Panc1 (cell line): ENCODE results near the gene CHRND. TPM values are rescaled to one million over a fixed set of nuclear protein-coding genes. Genes with fewer than 3 reads are reported as not detected.

ENCODE experiments used
- ATAC-seq: fragments of 200-7000 bp; cut with Tn5 transposase; 2 replicates; pipeline ENCODE4 v1.9.1; 2020; ENCODE audit warnings: mild to moderate bottlenecking, moderate library complexity
- BruUV-seq: library from RNA; stranded (reverse); fragments of 400-500 nt; replicated peaks from 2 replicates; lab custom pipeline; 2021; lab: Mats Ljungman, UMichigan
- CTCF ChIA-PET: fragments of 300-600 bp; sonication (Branson Sonifier 250); formaldehyde crosslinking; loops from one replicate; lab custom pipeline; 2022; ENCODE audit warnings: antibody characterized with exemption; lab: Charles Lee
- POLR2A ChIA-PET: fragments of 300-600 bp; sonication (Branson Sonifier 250); formaldehyde crosslinking; loops from one replicate; lab custom pipeline; 2022; ENCODE audit warnings: antibody characterized with exemption; lab: Charles Lee
- DNase-seq: peaks from one replicate; pipeline ENCODE4 v3.0.0-alpha.2; 2010; ENCODE audit warnings: low read depth, low spot score
- H3K27ac ChIP-seq: 2 replicates; pipeline ENCODE4 v1.5.1; 2011; ENCODE audit warnings: mild to moderate bottlenecking, low read length, inconsistent platforms
- H3K27me3 ChIP-seq: fragments of 200-500 bp; sonication (Bioruptor generic); 2 replicates; pipeline ENCODE4 v1.6.0; 2014; ENCODE audit warnings: low read length, inconsistent platforms; ENCODE audit not compliant: control insufficient read depth, insufficient read depth
- H3K36me3 ChIP-seq: fragments of 200-500 bp; sonication (Bioruptor generic); 2 replicates; pipeline ENCODE4 v1.5.1; 2014; ENCODE audit warnings: inconsistent platforms, mild to moderate bottlenecking, low read length, moderate library complexity; ENCODE audit not compliant: control insufficient read depth, insufficient read depth
- H3K4me1 ChIP-seq: 2 replicates; pipeline ENCODE4 v1.5.1; 2011; ENCODE audit warnings: inconsistent platforms, mild to moderate bottlenecking, low read length, moderate library complexity; ENCODE audit not compliant: control insufficient read depth, insufficient read depth
- H3K4me3 ChIP-seq, 2 experiments: 2 replicates each; pipeline ENCODE4 v1.5.1; 2011 to 2012; ENCODE audit warnings: low read depth in 2 of 2, low read length in 2 of 2, mild to moderate bottlenecking in 2 of 2, inconsistent platforms in 1 of 2, moderate library complexity in 1 of 2
- H3K9me3 ChIP-seq: fragments of 200-500 bp; sonication (Bioruptor generic); 2 replicates; pipeline ENCODE4 v1.5.1; 2014; ENCODE audit warnings: low read depth, mild to moderate bottlenecking, inconsistent platforms, low read length, moderate library complexity; ENCODE audit not compliant: control insufficient read depth, insufficient read depth
- POLR2AphosphoS5 ChIP-seq: IDR thresholded peaks from 2 replicates; pipeline ENCODE4 v1.6.1; 2012; ENCODE audit warnings: mild to moderate bottlenecking, low read depth, low read length, moderate library complexity
- SIN3A ChIP-seq: IDR thresholded peaks from 2 replicates; pipeline ENCODE4 v1.6.1; 2012; ENCODE audit warnings: low read depth, mild to moderate bottlenecking, low read length, moderate library complexity, borderline replicate concordance; ENCODE audit not compliant: insufficient read depth
- TCF7L2 ChIP-seq: IDR thresholded peaks from 2 replicates; pipeline ENCODE4 v1.6.1; 2011; ENCODE audit warnings: mild to moderate bottlenecking, low read depth, low read length, inconsistent platforms
- in situ Hi-C: cut with HindIII; loops from 2 replicates; pipeline ENCODE4 v1.10.0; 2016; ENCODE audit warnings: low sequenced_read_pairs, low pct_unique_long_range_greater_than_20kb
- intact Hi-C: fragments of 100-400 bp; cut with micrococcal nuclease; formaldehyde crosslinking; loops from one replicate; pipeline ENCODE4 v1.10.0; 2022; ENCODE audit not compliant: unreplicated experiment
- total RNA-seq: library from RNA; stranded (reverse); gene quantifications from one replicate; pipeline ENCODE4 v1.2.1, GENCODE V29; 2021; ENCODE audit not compliant: unreplicated experiment
- TF ChIP-seq, protein P1 (sequence below): fragments of 450-650 bp; IDR thresholded peaks from 2 replicates; pipeline ENCODE4 v1.5.1; 2017; ENCODE audit warnings: mild to moderate bottlenecking
- TF ChIP-seq, protein P2 (sequence below), 2 experiments: IDR thresholded peaks; 2 replicates each; pipeline ENCODE4 v1.6.1; 2011 to 2012; ENCODE audit warnings: low read depth in 2 of 2, control low read depth in 1 of 2, low read length in 1 of 2, mild to moderate bottlenecking in 1 of 2, moderate library complexity in 1 of 2; ENCODE audit not compliant: insufficient read depth in 1 of 2

The CHRND gene
- total RNA-seq, 1 experiment from 2014 or later = not detected

DNA sequence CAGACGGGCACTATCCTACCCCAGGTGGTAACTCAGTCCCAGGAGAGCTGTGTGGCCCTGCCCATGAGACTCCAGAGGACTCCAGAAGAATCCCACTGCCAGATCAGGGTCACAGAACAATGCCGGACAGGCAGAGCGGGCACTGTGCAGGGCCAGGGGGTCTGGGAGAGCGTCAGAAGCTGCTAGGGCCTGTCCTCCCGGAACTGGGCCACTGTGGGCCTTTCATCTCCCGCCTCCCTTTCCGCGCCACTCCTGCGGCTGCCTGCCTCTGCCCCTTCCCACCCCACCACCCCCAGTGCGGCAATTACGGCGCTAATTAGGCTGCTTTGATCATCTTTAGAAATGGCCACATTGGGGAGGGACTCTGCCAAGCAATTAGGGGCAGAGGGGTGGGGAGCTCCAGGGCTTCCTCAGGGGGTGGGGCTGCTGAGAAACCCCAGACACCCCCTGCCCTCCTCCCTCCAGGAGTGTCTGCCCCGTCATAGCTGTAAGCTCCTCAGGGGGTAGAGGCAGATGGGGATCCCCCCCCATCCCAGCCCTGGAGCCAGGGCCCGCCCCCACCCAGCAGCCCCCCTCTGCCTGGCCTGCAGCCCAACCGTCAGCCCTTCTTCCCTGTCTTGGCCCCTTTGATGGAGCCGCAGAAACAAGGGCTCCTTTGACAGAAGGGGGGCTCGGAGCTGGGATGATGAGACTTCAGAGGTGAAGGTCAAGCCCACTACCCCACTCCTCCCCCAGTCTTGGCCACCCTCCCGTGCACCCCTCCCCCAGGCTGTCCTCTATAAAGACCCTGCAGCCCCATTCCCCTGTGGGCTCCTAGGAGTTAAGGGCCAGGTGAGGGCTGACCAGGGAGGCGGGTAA lies 6.2 kb upstream of the CHRND start, which contains the start of gene PRSS56:
PRSS56 (plus strand) TSS at position 808 of the 858 bp plus-strand sequence. CDS start 211 bp downstream, outside the sequence.
- ATAC-seq (no peak), DNase-seq (no peak)
- TF ChIP-seq, protein P1, sequence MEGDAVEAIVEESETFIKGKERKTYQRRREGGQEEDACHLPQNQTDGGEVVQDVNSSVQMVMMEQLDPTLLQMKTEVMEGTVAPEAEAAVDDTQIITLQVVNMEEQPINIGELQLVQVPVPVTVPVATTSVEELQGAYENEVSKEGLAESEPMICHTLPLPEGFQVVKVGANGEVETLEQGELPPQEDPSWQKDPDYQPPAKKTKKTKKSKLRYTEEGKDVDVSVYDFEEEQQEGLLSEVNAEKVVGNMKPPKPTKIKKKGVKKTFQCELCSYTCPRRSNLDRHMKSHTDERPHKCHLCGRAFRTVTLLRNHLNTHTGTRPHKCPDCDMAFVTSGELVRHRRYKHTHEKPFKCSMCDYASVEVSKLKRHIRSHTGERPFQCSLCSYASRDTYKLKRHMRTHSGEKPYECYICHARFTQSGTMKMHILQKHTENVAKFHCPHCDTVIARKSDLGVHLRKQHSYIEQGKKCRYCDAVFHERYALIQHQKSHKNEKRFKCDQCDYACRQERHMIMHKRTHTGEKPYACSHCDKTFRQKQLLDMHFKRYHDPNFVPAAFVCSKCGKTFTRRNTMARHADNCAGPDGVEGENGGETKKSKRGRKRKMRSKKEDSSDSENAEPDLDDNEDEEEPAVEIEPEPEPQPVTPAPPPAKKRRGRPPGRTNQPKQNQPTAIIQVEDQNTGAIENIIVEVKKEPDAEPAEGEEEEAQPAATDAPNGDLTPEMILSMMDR = no peak
- TF ChIP-seq, protein P2, sequence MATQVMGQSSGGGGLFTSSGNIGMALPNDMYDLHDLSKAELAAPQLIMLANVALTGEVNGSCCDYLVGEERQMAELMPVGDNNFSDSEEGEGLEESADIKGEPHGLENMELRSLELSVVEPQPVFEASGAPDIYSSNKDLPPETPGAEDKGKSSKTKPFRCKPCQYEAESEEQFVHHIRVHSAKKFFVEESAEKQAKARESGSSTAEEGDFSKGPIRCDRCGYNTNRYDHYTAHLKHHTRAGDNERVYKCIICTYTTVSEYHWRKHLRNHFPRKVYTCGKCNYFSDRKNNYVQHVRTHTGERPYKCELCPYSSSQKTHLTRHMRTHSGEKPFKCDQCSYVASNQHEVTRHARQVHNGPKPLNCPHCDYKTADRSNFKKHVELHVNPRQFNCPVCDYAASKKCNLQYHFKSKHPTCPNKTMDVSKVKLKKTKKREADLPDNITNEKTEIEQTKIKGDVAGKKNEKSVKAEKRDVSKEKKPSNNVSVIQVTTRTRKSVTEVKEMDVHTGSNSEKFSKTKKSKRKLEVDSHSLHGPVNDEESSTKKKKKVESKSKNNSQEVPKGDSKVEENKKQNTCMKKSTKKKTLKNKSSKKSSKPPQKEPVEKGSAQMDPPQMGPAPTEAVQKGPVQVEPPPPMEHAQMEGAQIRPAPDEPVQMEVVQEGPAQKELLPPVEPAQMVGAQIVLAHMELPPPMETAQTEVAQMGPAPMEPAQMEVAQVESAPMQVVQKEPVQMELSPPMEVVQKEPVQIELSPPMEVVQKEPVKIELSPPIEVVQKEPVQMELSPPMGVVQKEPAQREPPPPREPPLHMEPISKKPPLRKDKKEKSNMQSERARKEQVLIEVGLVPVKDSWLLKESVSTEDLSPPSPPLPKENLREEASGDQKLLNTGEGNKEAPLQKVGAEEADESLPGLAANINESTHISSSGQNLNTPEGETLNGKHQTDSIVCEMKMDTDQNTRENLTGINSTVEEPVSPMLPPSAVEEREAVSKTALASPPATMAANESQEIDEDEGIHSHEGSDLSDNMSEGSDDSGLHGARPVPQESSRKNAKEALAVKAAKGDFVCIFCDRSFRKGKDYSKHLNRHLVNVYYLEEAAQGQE (IDR thresholded peaks at IDR 0.05; ENCODE audit: insufficient read depth in 1 of 2, low read depth in 2 of 2, low read length in 1 of 2) = no peak
- TF ChIP-seq SIN3A = no peak
- no peak for TF ChIP-seq POLR2AphosphoS5
- TF ChIP-seq TCF7L2 = no peak
- no peaks in the 10 kb centered on the region for H3K9me3 ChIP-seq
- H3K27ac ChIP-seq = no peak within 1 kb of the TSS
- in situ Hi-C loops (no loop called here), intact Hi-C loops (loop anchor here (10.0 kb wide), 2 partner anchors 175 to 615 kb away; no protein-coding TSS in a partner anchor)
- CTCF ChIA-PET = interaction anchor here (0.7 kb wide), 1 partner anchor 26 kb away, joined by 5 read pairs; no protein-coding TSS in a partner anchor
- POLR2A ChIA-PET = no interaction called here
- H3K36me3 ChIP-seq = no peaks in the 10 kb centered on the region
- BruUV-seq = no TSS peak
- peaks cover 6% of the 10 kb centered on the region; the same call in 1 of the 2 replicates for H3K4me1 ChIP-seq
- no peak within 1 kb of the TSS for H3K4me3 ChIP-seq
- H3K27me3 ChIP-seq = no peaks in the 10 kb centered on the region

DNA sequence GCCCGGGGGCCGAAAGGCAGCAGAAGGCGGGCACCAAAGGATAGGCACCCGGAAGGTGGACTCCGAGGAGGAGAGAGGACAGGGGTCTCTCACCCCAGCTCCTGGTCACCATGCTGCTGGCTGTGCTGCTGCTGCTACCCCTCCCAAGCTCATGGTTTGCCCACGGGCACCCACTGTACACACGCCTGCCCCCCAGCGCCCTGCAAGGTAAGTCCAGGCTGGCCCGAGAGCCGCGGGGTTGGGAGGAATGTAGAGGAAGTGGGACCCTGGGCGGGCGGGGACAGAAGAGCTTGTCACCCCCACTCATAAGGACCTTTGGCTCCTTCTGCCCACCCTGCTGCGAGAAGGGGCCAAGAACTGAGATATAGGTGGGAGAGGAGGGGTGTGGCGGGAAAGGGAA lies 5.5 kb upstream of the CHRND start:
- H3K27ac ChIP-seq = no peak overlapping the region
- CTCF ChIA-PET = interaction anchor here (0.5 to 0.9 kb wide), 3 partner anchors 25 to 472 kb away, joined by 3 to 5 read pairs (median 3); no protein-coding TSS in a partner anchor
- no peaks in the 10 kb centered on the region for H3K36me3 ChIP-seq
- intact Hi-C loops (loop anchor here (10.0 kb wide), 2 partner anchors 176 to 616 kb away; no protein-coding TSS in a partner anchor), in situ Hi-C loops (no loop called here)
- H3K9me3 ChIP-seq = no peaks in the 10 kb centered on the region
- ATAC-seq = no peak
- peaks cover 6% of the 10 kb centered on the region; the same call in 1 of the 2 replicates for H3K4me1 ChIP-seq
- no peak overlapping the region for H3K4me3 ChIP-seq
- TF ChIP-seq, protein P2 (IDR thresholded peaks at IDR 0.05; ENCODE audit: insufficient read depth in 1 of 2, low read depth in 2 of 2, low read length in 1 of 2) = no peak
- TF ChIP-seq TCF7L2 (no peak), SIN3A (no peak), POLR2AphosphoS5 (no peak)
- TF ChIP-seq, protein P1 = no peak
- POLR2A ChIA-PET = no interaction called here
- DNase-seq = no peak
- BruUV-seq = no TSS peak
- no peaks in the 10 kb centered on the region for H3K27me3 ChIP-seq
